ENCODE results near the gene GLT8D1. TPM values are rescaled to one million over a fixed set of nuclear protein-coding genes. Genes with fewer than 3 reads are reported as not detected.

Gene GLT8D1, protein sequence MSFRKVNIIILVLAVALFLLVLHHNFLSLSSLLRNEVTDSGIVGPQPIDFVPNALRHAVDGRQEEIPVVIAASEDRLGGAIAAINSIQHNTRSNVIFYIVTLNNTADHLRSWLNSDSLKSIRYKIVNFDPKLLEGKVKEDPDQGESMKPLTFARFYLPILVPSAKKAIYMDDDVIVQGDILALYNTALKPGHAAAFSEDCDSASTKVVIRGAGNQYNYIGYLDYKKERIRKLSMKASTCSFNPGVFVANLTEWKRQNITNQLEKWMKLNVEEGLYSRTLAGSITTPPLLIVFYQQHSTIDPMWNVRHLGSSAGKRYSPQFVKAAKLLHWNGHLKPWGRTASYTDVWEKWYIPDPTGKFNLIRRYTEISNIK
- 34.7 to 41.4 TPM (median 39.2 TPM) in 5 replicates for total RNA-seq (2022; extraction: Qiagen RNA extraction; ENCODE audit: low read depth)

DNA sequence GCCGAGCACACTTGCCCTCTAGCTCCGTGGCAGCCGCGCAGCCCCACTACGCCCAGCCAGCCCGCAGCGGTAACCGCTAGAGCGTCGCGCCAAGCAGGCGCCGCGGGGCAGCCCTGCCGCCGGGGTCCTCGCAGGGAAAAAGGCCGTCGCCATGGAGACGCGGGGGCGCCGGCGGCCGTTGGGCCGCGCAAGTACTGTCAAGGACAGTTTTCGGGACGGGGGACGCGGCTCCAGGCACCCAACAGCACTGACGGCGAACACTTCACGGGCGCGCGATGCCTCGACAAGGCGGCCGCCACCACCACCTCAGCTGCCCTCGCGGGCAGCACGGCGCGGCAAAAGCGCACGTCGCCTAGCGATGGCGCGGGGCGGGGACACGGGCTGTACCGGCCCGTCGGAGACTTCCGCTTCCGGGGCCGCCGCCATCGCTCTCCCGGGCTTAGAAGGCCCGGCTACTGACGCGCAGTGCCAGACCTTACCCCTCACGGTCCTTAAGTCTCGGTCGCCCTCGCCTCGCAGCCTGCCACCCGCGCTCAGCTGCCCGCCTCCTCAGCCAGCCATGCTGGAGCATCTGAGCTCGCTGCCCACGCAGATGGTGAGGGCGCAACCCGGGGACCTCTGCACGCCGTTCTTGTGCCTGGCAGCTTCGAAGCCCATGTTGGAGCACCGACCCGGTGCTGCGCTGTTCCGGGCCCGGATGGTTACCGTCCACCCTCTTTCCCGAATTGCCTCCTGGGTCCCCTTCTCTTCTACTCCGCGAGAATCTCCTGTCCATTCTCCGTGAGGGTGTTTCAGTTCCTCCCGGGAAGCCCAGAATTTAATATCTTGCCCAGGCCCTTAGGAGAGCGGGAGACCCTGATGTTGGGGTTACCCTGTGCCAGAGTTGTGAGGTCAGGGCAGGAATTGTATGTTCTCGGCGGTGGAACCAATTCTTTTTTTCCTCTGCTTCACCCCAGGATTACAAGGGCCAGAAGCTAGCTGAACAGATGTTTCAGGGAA is at the start of gene GLT8D1, which contains the start of gene SPCS1:
GLT8D1 (minus strand) TSS at position 104 of the 999 bp plus-strand sequence. CDS start 5,331 bp downstream, outside the sequence.
SPCS1 (plus strand) TSS at position 419 of the 999 bp plus-strand sequence; CDS start at position 560, 141 bp downstream.

DNA sequence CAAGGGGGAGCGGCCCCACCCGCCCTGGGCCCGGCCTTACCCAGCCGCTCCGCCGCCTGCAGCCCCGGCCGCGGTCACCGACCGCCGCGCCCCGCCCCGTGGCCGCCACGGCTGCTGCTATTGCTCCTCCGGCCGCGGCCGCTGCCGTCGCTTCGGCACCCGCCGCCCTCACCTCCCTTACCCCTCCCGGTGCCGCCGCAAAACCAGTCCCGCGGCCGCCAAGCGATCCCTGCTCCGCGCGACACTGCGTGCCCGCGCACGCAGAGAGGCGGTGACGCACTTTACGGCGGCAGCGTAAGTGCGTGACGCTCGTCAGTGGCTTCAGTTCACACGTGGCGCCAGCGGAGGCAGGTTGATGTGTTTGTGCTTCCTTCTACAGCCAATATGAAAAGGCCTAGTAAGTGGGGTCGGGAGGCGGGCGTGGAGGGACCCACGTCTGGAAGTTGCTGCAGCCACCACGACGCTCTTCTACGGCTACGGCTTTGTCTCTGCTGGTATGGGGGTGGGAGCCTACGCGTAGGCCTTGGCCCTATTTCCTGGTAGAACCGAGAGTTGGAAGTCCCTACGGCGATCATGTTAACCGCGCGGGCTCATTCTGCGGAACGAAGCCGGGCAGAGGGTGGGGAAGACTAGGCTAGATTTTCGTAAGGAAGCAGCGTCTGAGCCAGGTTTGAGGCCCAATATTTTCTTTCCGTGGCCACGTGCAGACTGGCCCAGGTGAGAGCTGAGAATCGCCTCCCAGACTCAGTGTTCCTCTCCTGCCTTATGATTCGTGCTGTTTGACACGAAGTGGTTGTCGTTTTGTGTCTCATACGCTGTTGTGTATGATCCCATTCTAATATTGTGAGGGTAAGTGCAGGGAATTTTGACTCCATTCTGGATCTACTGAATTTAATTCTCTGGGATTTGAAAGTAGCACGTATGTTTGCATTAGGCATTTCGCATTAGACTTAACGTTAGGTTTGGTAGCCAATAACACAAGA is 19.6 kb downstream of the GLT8D1 start, which contains the start of the genes GNL3 and PBRM1:
GNL3 (plus strand) TSS at position 324 of the 983 bp plus-strand sequence; CDS start at position 385, 61 bp downstream.
PBRM1 (minus strand) TSS at position 205 of the 983 bp plus-strand sequence.

Other genes starting within 250 kb of the GLT8D1 start
- 0.09 to 0.14 TPM in 2 of 5 replicates, not detected in the others for gene STAB1, start 210.5 kb downstream of the GLT8D1 start, total RNA-seq (2022; extraction: Qiagen RNA extraction; ENCODE audit: low read depth)
- 70.6 to 110 TPM (median 101 TPM) in 5 replicates for gene NT5DC2, start 171.9 kb downstream of the GLT8D1 start, total RNA-seq (2022; extraction: Qiagen RNA extraction; ENCODE audit: low read depth)
- gene UQCC5, start 169.2 kb downstream of the GLT8D1 start, total RNA-seq (2022; extraction: Qiagen RNA extraction; ENCODE audit: low read depth): 43.4 to 69.8 TPM (median 59.8 TPM) in 5 replicates
- gene PBRM1, start 19.9 kb downstream of the GLT8D1 start, total RNA-seq (2022; extraction: Qiagen RNA extraction; ENCODE audit: low read depth): 10.7 to 17.2 TPM (median 14.0 TPM) in 5 replicates
- gene GNL3, start 19.8 kb downstream of the GLT8D1 start, total RNA-seq (2022; extraction: Qiagen RNA extraction; ENCODE audit: low read depth): 81.3 to 199 TPM (median 94.2 TPM) in 5 replicates
- gene SPCS1, start 315 bp upstream of the GLT8D1 start, total RNA-seq (2022; extraction: Qiagen RNA extraction; ENCODE audit: low read depth): 142 to 178 TPM (median 160 TPM) in 5 replicates
- gene NEK4, start 65.1 kb upstream of the GLT8D1 start, total RNA-seq (2022; extraction: Qiagen RNA extraction; ENCODE audit: low read depth): 11.5 to 14.3 TPM (median 12.9 TPM) in 5 replicates
- gene ITIH1, start 71.8 kb upstream of the GLT8D1 start, total RNA-seq (2022; extraction: Qiagen RNA extraction; ENCODE audit: low read depth): not detected in 5 replicates
- not detected in 5 replicates for gene ITIH3, start 89.0 kb upstream of the GLT8D1 start, total RNA-seq (2022; extraction: Qiagen RNA extraction; ENCODE audit: low read depth)
- gene ITIH4, start 124.9 kb upstream of the GLT8D1 start, total RNA-seq (2022; extraction: Qiagen RNA extraction; ENCODE audit: low read depth): 0.32 to 1.6 TPM (median 0.51 TPM) in 5 replicates
- gene MUSTN1, start 129.2 kb upstream of the GLT8D1 start, total RNA-seq (2022; extraction: Qiagen RNA extraction; ENCODE audit: low read depth): 0.44 TPM in 1 of 5 replicates, not detected in the others
- gene STIMATE, start 191.8 kb upstream of the GLT8D1 start, total RNA-seq (2022; extraction: Qiagen RNA extraction; ENCODE audit: low read depth): 5.5 to 10.8 TPM (median 8.0 TPM) in 5 replicates